K562 (cell line): ENCODE measurements around the gene PCP2. TPM values are rescaled to one million over a fixed set of nuclear protein-coding genes. Genes with fewer than 3 reads are reported as not detected.

Source experiments
- BRF1 ChIP-seq: IDR thresholded peaks from 3 replicates; pipeline ENCODE4 v1.6.1; 2011; ENCODE audit warnings: borderline replicate concordance, mild to moderate bottlenecking; ENCODE audit not compliant: insufficient read length; ENCODE audit errors: extremely low read depth
- HMGN3 ChIP-seq: IDR thresholded peaks from 2 replicates; pipeline ENCODE4 v1.6.1; 2011; ENCODE audit warnings: borderline replicate concordance, low read depth, mild to moderate bottlenecking, mixed read lengths, low read length; ENCODE audit not compliant: insufficient read length; ENCODE audit errors: extremely low read depth
- MAFG ChIP-seq: fragments of 450-650 bp; conservative IDR thresholded peaks from 2 replicates; pipeline ENCODE4 v1.6.1; 2016; ENCODE audit warnings: missing genetic modification characterization, missing compliant biosample characterization
- RAD21 ChIP-seq, 2 experiments: fragments of 250-450 bp in 1 of 2; fragments of 450-650 bp in 1 of 2; sonication (Bioruptor Pico) in 1 of 2; formaldehyde crosslinking in 1 of 2; IDR thresholded peaks in 1 of 2; conservative IDR thresholded peaks in 1 of 2; 2 replicates each; pipeline versions ENCODE4 v1.4.0 to v1.8.0; 2020 to 2022; ENCODE audit warnings: mild to moderate bottlenecking in 2 of 2, moderate library complexity in 1 of 2
- RBM17 ChIP-seq: fragments of 200-400 bp; formaldehyde crosslinking; IDR thresholded peaks from 2 replicates; pipeline ENCODE4 v1.6.1; 2017; ENCODE audit warnings: low read depth, mild to moderate bottlenecking, low read length, borderline replicate concordance
- RHOXF2B ChIP-seq: fragments of 250-450 bp; sonication (Bioruptor Pico); conservative IDR thresholded peaks from 2 replicates; pipeline ENCODE4 v1.5.1; 2021
- SRSF9 ChIP-seq: fragments of 200-400 bp; formaldehyde crosslinking; IDR thresholded peaks from 2 replicates; pipeline ENCODE4 v1.6.1; 2017; ENCODE audit warnings: low read depth, low read length, borderline replicate concordance
- U2AF1 ChIP-seq: fragments of 200-400 bp; formaldehyde crosslinking; optimal IDR thresholded peaks from 2 replicates; pipeline ENCODE3; 2017; ENCODE audit warnings: mild to moderate bottlenecking, low read depth, low read length, moderate library complexity
- ZNF146 ChIP-seq: IDR thresholded peaks from one replicate; pipeline ENCODE4 v1.6.1; 2018; ENCODE audit warnings: missing compliant biosample characterization; ENCODE audit not compliant: unreplicated experiment
- ZNF76 ChIP-seq: fragments of 250-450 bp; sonication (Bioruptor Pico); IDR thresholded peaks from 2 replicates; pipeline ENCODE4 v1.4.0; 2020; ENCODE audit warnings: mild to moderate bottlenecking, moderate library complexity, borderline replicate concordance
- polyA plus RNA-seq, 8 experiments: library from polyadenylated mRNA; depleted of rRNA in 4 of 8; stranded (reverse) in 5 of 8; unstranded in 3 of 8; fragments of >200 nt; fragmentation: Nextera tagmentation in 2 of 8; fragmentation: Illumina TruSeq in 1 of 8; extraction: Ambion mirVana in 2 of 8; extraction: Trizol in 1 of 8; gene quantifications; 2 replicates each; pipeline versions ENCODE4 v1.2.1 to v1.2.3, GENCODE V29; 2011 to 2014; ENCODE audit warnings: inconsistent platforms in 1 of 8, missing spikeins in 1 of 8
- total RNA-seq, 7 experiments: library from RNA; depleted of rRNA in 6 of 7; stranded (reverse); fragments of >200 nt in 6 of 7; fragmentation: Illumina TruSeq in 2 of 7; extraction: Trizol in 2 of 7; gene quantifications; 2 replicates each; pipeline versions ENCODE4 v1.2.1 to v1.2.3, GENCODE V29; 2011 to 2021; ENCODE audit warnings: low replicate concordance in 1 of 7
- TF ChIP-seq, protein P1 (sequence below): IDR thresholded peaks from 2 replicates; pipeline ENCODE4 v1.6.1; 2011; ENCODE audit warnings: borderline replicate concordance, low read depth, mild to moderate bottlenecking, moderate library complexity, low read length; ENCODE audit not compliant: insufficient read depth, poor library complexity, severe bottlenecking
- TF ChIP-seq, protein P2 (sequence below): fragments of 250-450 bp; sonication (Bioruptor Pico); IDR thresholded peaks from 2 replicates; pipeline ENCODE4 v1.4.0; 2020; ENCODE audit warnings: mild to moderate bottlenecking, moderate library complexity, borderline replicate concordance
- TF ChIP-seq, protein P3 (sequence below): fragments of 250-450 bp; sonication (Bioruptor Pico); IDR thresholded peaks from 2 replicates; pipeline ENCODE4 v1.9.0; 2021; ENCODE audit warnings: mild to moderate bottlenecking
- TF ChIP-seq, protein P4 (sequence below): fragments of 250-450 bp; sonication (Bioruptor Pico); IDR thresholded peaks from 2 replicates; pipeline ENCODE4 v1.5.0; 2021
- TF ChIP-seq, protein P5 (sequence below): IDR thresholded peaks from 2 replicates; pipeline ENCODE4 v1.6.1; 2011; ENCODE audit not compliant: insufficient read length; ENCODE audit errors: extremely low read depth
- TF ChIP-seq, protein P6 (sequence below): sonication (generic); formaldehyde crosslinking; IDR thresholded peaks from 2 replicates; pipeline ENCODE4 v1.8.0; 2022; ENCODE audit warnings: missing genetic modification reagents, mild to moderate bottlenecking, borderline replicate concordance

Gene PCP2
- total and polyA plus RNA-seq, 9 of the 15 experiments (the other 6 are each of a cell fraction or from before 2014, with no cell fraction given) = 0.17 to 1.3 (median 0.49) TPM; not detected in 3

DNA sequence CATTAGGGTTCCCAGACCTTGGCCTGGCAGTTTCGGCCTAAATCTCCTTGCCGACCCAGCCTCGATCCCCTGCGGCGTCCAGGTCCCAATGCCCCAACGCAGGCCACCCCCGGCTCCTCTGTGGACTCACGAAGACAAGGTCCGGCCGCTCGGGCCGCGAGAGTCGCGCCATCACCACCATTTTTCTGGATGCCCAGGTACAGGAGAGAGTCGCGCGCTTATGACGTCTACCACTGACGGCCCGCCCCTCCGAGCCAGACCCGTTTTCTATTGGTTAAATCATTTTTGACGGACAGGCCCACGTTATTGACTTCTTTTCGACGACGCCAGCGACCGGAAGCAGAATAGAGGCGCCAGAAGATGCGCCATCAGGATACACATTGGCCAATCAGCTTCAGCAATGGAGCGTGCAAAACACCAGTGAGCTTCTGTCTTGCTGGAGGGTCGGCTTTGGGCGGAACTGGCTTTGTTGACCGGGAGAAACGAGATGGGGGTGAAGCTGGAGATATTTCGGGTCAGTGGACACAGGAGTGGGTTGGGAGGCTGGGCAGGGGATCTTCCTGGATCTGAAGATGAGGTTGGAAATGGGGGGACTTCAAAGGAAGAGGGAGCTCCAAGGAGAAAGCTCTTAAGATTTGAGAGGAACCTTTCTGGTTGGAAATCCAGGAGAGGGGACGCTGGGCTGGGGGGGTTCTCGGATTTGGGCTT, 4.0 kb downstream of the PCP2 start, which contains the start of the genes PET100 and XAB2 (continued):
- TF ChIP-seq, protein P1, sequence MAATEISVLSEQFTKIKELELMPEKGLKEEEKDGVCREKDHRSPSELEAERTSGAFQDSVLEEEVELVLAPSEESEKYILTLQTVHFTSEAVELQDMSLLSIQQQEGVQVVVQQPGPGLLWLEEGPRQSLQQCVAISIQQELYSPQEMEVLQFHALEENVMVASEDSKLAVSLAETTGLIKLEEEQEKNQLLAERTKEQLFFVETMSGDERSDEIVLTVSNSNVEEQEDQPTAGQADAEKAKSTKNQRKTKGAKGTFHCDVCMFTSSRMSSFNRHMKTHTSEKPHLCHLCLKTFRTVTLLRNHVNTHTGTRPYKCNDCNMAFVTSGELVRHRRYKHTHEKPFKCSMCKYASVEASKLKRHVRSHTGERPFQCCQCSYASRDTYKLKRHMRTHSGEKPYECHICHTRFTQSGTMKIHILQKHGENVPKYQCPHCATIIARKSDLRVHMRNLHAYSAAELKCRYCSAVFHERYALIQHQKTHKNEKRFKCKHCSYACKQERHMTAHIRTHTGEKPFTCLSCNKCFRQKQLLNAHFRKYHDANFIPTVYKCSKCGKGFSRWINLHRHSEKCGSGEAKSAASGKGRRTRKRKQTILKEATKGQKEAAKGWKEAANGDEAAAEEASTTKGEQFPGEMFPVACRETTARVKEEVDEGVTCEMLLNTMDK = no peak
- TF ChIP-seq HMGN3 (no peak), RBM17 (no peak), ZNF76 (CRISPR knock-in tag) (no peak), BRF1 (no peak), ZNF146 (CRISPR knock-in tag) (no peak), MAFG (tag) (no peak), RAD21 (CRISPR knock-in tag; conservative IDR thresholded peaks at IDR 0.05 in 1 of 2, IDR thresholded peaks at IDR 0.05 in 1 of 2) (no peak), RHOXF2B (CRISPR knock-in tag) (no peak), U2AF1 (no peak), SRSF9 (no peak)
- TF ChIP-seq, protein P2, sequence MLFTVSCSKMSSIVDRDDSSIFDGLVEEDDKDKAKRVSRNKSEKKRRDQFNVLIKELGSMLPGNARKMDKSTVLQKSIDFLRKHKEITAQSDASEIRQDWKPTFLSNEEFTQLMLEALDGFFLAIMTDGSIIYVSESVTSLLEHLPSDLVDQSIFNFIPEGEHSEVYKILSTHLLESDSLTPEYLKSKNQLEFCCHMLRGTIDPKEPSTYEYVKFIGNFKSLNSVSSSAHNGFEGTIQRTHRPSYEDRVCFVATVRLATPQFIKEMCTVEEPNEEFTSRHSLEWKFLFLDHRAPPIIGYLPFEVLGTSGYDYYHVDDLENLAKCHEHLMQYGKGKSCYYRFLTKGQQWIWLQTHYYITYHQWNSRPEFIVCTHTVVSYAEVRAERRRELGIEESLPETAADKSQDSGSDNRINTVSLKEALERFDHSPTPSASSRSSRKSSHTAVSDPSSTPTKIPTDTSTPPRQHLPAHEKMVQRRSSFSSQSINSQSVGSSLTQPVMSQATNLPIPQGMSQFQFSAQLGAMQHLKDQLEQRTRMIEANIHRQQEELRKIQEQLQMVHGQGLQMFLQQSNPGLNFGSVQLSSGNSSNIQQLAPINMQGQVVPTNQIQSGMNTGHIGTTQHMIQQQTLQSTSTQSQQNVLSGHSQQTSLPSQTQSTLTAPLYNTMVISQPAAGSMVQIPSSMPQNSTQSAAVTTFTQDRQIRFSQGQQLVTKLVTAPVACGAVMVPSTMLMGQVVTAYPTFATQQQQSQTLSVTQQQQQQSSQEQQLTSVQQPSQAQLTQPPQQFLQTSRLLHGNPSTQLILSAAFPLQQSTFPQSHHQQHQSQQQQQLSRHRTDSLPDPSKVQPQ (CRISPR knock-in tag) = no peak
- TF ChIP-seq, protein P3, sequence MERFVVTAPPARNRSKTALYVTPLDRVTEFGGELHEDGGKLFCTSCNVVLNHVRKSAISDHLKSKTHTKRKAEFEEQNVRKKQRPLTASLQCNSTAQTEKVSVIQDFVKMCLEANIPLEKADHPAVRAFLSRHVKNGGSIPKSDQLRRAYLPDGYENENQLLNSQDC = no peak
- TF ChIP-seq, protein P4, sequence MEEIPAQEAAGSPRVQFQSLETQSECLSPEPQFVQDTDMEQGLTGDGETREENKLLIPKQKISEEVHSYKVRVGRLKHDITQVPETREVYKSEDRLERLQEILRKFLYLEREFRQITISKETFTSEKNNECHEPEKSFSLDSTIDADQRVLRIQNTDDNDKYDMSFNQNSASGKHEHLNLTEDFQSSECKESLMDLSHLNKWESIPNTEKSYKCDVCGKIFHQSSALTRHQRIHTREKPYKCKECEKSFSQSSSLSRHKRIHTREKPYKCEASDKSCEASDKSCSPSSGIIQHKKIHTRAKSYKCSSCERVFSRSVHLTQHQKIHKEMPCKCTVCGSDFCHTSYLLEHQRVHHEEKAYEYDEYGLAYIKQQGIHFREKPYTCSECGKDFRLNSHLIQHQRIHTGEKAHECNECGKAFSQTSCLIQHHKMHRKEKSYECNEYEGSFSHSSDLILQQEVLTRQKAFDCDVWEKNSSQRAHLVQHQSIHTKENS (CRISPR knock-in tag) = no peak
- TF ChIP-seq, protein P5, sequence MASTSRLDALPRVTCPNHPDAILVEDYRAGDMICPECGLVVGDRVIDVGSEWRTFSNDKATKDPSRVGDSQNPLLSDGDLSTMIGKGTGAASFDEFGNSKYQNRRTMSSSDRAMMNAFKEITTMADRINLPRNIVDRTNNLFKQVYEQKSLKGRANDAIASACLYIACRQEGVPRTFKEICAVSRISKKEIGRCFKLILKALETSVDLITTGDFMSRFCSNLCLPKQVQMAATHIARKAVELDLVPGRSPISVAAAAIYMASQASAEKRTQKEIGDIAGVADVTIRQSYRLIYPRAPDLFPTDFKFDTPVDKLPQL = no peak
- TF ChIP-seq, protein P6, sequence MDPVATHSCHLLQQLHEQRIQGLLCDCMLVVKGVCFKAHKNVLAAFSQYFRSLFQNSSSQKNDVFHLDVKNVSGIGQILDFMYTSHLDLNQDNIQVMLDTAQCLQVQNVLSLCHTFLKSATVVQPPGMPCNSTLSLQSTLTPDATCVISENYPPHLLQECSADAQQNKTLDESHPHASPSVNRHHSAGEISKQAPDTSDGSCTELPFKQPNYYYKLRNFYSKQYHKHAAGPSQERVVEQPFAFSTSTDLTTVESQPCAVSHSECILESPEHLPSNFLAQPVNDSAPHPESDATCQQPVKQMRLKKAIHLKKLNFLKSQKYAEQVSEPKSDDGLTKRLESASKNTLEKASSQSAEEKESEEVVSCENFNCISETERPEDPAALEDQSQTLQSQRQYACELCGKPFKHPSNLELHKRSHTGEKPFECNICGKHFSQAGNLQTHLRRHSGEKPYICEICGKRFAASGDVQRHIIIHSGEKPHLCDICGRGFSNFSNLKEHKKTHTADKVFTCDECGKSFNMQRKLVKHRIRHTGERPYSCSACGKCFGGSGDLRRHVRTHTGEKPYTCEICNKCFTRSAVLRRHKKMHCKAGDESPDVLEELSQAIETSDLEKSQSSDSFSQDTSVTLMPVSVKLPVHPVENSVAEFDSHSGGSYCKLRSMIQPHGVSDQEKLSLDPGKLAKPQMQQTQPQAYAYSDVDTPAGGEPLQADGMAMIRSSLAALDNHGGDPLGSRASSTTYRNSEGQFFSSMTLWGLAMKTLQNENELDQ (CRISPR knock-in tag) = no peak
